AG09309 (cell line): ENCODE data around the gene ABR.

Source experiments
- DNase-seq: peaks from one replicate; pipeline ENCODE4 v3.0.0-alpha.2; 2010; ENCODE audit warnings: low read depth
- H3K4me3 ChIP-seq: 2 replicates; pipeline ENCODE4 v1.5.1; 2011; ENCODE audit warnings: mild to moderate bottlenecking, low read depth, low read length, moderate library complexity; ENCODE audit not compliant: control insufficient read depth
- TF ChIP-seq, protein P1 (sequence below): IDR thresholded peaks from 2 replicates; pipeline ENCODE4 v1.5.1; 2011; ENCODE audit warnings: mild to moderate bottlenecking, low read depth, low read length, inconsistent platforms; ENCODE audit not compliant: insufficient read depth, control insufficient read depth; ENCODE audit errors: missing control alignments

The ABR gene

GRCh38 chr17:957856-958421 is 221.8 kb downstream of the ABR start:
- DNase-seq: no peak

GRCh38 chr17:956905-957304 is 222.9 kb downstream of the ABR start:
- no peak for DNase-seq
- no peak overlapping the region for H3K4me3 ChIP-seq
- TF ChIP-seq, protein P1, sequence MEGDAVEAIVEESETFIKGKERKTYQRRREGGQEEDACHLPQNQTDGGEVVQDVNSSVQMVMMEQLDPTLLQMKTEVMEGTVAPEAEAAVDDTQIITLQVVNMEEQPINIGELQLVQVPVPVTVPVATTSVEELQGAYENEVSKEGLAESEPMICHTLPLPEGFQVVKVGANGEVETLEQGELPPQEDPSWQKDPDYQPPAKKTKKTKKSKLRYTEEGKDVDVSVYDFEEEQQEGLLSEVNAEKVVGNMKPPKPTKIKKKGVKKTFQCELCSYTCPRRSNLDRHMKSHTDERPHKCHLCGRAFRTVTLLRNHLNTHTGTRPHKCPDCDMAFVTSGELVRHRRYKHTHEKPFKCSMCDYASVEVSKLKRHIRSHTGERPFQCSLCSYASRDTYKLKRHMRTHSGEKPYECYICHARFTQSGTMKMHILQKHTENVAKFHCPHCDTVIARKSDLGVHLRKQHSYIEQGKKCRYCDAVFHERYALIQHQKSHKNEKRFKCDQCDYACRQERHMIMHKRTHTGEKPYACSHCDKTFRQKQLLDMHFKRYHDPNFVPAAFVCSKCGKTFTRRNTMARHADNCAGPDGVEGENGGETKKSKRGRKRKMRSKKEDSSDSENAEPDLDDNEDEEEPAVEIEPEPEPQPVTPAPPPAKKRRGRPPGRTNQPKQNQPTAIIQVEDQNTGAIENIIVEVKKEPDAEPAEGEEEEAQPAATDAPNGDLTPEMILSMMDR: no peak

More at GRCh38 chr17:957856-958421, 221.8 kb downstream of the ABR start:
- no peak overlapping the region for H3K4me3 ChIP-seq
- TF ChIP-seq, protein P1: no peak

DNA sequence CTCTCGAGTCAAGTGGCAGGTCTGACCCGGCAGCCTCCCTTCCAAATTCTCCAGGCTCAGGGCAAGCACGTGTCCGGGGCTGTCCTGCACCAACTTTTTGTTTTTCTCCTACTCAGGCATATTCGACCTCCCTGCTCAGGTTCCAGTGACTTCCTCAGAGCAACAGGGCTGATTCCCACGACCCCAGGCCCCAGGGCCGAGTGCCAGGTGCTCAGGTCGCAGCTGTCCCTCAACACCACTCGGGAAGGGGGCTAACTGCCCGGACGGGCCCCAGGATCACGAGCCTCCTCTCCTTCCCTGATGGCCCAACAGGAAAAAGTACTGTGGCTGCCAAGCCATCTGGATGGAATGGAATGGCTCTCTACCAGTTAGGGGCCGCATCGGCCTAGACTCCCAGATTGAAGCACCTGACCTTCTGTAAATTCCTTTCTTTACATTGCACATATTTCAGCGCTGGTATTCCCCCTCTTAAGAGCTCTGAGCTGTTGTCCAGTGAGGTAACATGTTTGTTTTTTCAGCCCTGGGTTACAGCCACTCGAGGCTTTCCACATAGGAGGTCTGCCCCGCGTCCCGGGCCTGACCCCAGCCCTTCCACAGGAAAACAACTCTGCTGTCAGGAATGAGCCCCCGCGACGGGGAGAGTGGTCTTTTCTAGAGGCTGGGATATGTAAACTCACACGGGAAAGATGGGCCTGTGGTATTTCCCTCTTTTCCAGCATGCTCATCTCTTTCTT is 225.2 kb downstream of the ABR start:
- H3K4me3 ChIP-seq: no peak overlapping the region
- TF ChIP-seq, protein P1: no peak
- no peak for DNase-seq

GRCh38 chr17:953767-954166 is 226.0 kb downstream of the ABR start:
- TF ChIP-seq, protein P1: no peak
- no peak overlapping the region for H3K4me3 ChIP-seq
- DNase-seq: no peak
